NCI-H1417 (cell line): ENCODE results near the gene PMPCB.
"Not testable (repeated sequence)": the region's sequence is repeated elsewhere in the genome, so short reads cannot be mapped to it uniquely, and the experiment has no call there.

Experiments
- DNase-seq, 3 experiments: peaks; one replicate each; lab custom pipeline; 2025; lab: John Stamatoyannopoulos, UW

The PMPCB gene

GRCh38 chr7:103296901-103297836 is at the start of gene PMPCB:
TSS of gene PMPCB (plus strand) at chr7:103297435. CDS start at chr7:103297460, 25 bp downstream.
- DNase-seq = peak; percentile 93 to 97 (median 96)

GRCh38 chr7:103253699-103254506 is 43.3 kb upstream of the PMPCB start:
- DNase-seq = not testable (repeated sequence)

- DNase-seq = not testable (repeated sequence)
These were observed 33.2 kb upstream of the PMPCB start for GRCh38 chr7:103264054-103264453.

- not testable (repeated sequence) for DNase-seq
These were observed 31.0 kb upstream of the PMPCB start for GRCh38 chr7:103266229-103266628.

- DNase-seq = not testable (repeated sequence)
These were observed 23.9 kb upstream of the PMPCB start for GRCh38 chr7:103273374-103273773.

GRCh38 chr7:103274867-103275266 is 22.4 kb upstream of the PMPCB start:
- not testable (repeated sequence) for DNase-seq

- DNase-seq = not testable (repeated sequence)
These were observed 19.0 kb upstream of the PMPCB start for GRCh38 chr7:103278195-103278594.

- DNase-seq = peak in 1 of 3 experiments; percentile 53
These were observed 17.6 kb upstream of the PMPCB start for GRCh38 chr7:103279636-103279962.

GRCh38 chr7:103279963-103280802 is 17.1 kb upstream of the PMPCB start:
- DNase-seq = peak; percentile 81 to 96 (median 93)

- DNase-seq = peak in 1 of 3 experiments; percentile 73
These were observed 16.5 kb upstream of the PMPCB start for GRCh38 chr7:103280803-103281155.

- not testable (repeated sequence) for DNase-seq
These were observed 14.3 kb upstream of the PMPCB start for GRCh38 chr7:103282802-103283427.

GRCh38 chr7:103292122-103292521 is 5.1 kb upstream of the PMPCB start:
- DNase-seq = no peak

GRCh38 chr7:103293526-103293925 is 3.7 kb upstream of the PMPCB start:
- no peak for DNase-seq

- DNase-seq = no peak
These were observed 573 bp downstream of the PMPCB start for GRCh38 chr7:103297837-103298179.

- no peak for DNase-seq
These were observed 2.4 kb downstream of the PMPCB start for GRCh38 chr7:103299660-103300059.

- no peak for DNase-seq
These were observed 4.2 kb downstream of the PMPCB start for GRCh38 chr7:103301441-103301840.

- no peak for DNase-seq
These were observed 10.4 kb downstream of the PMPCB start for GRCh38 chr7:103307503-103308231.

- DNase-seq = no peak
These were observed 17.6 kb downstream of the PMPCB start for GRCh38 chr7:103314852-103315251.

GRCh38 chr7:103316380-103316941 is 19.2 kb downstream of the PMPCB start:
- DNase-seq = no peak

GRCh38 chr7:103317009-103317408 is 19.8 kb downstream of the PMPCB start:
- DNase-seq = no peak

GRCh38 chr7:103325744-103326143 is 28.5 kb downstream of the PMPCB start:
- DNase-seq = no peak
